K562 (cell line): ENCODE results near the gene NHLH2. TPM values are rescaled to one million over a fixed set of nuclear protein-coding genes. Genes with fewer than 3 reads are reported as not detected.

ENCODE experiments used
- ATAC-seq: fragments of 200-7000 bp; cut with Tn5 transposase; 3 replicates; pipeline ENCODE4 v1.9.1; 2020; ENCODE audit warnings: moderate library complexity
- BruUV-seq: library from RNA; stranded (reverse); fragments of 400-500 nt; replicated peaks from 2 replicates; lab custom pipeline; 2021; lab: Mats Ljungman, UMichigan
- CTCF ChIA-PET: fragments of 300-600 bp; formaldehyde crosslinking; extraction: SDS; loops from one replicate; lab custom pipeline; 2021; ENCODE audit warnings: low intra/inter-chr PET ratio; lab: Yijun Ruan, JAX
- POLR2A ChIA-PET: fragments of 300-600, 350-650 bp; sonication (Branson Sonifier 250); formaldehyde crosslinking; extraction: SDS; loops from one replicate; lab custom pipeline; 2021; ENCODE audit warnings: antibody characterized with exemption, inconsistent platforms; lab: Yijun Ruan, JAX
- DNase-seq, 4 experiments: peaks; one replicate each; pipeline versions ENCODE4 v3.0.0 to v3.0.0-alpha.2; 2011 to 2018; ENCODE audit warnings: low spot score in 3 of 4, mixed read lengths in 3 of 4; ENCODE audit errors: extremely low read depth in 1 of 4
- FAIRE-seq: peaks from 2 replicates; lab custom pipeline; 2011; peaks lifted over from hg19 to GRCh38; lab: Jason Lieb, UNC
- H2AFZ ChIP-seq: 2 replicates; pipeline ENCODE4 v1.6.0; 2011; ENCODE audit warnings: low read depth, low read length, control low read depth, inconsistent platforms
- H3K27ac ChIP-seq: fragments of 200-600 bp; 3 replicates; pipeline ENCODE4 v1.8.0; 2011; ENCODE audit warnings: low read depth, mild to moderate bottlenecking, control low read depth, inconsistent platforms, low read length, moderate library complexity, mixed read lengths; ENCODE audit errors: extremely low read depth
- H3K27me3 ChIP-seq, 2 experiments: fragments of 300-600 bp in 1 of 2; 2 replicates in 1 of 2; 3 replicates in 1 of 2; pipeline versions ENCODE4 v1.6.0 to v1.8.0; 2011; ENCODE audit warnings: inconsistent platforms in 2 of 2, low read length in 2 of 2, mild to moderate bottlenecking in 1 of 2, mixed read lengths in 1 of 2, moderate library complexity in 1 of 2; ENCODE audit not compliant: control insufficient read depth in 2 of 2, insufficient read depth in 2 of 2
- H3K36me3 ChIP-seq: fragments of 300-600 bp; 3 replicates; pipeline ENCODE4 v1.8.0; 2011; ENCODE audit warnings: mild to moderate bottlenecking, low read length, inconsistent platforms; ENCODE audit not compliant: control insufficient read depth, insufficient read depth
- H3K4me1 ChIP-seq, 2 experiments: fragments of 200-600 bp in 1 of 2; replicated peaks in 1 of 2; 2 replicates in 1 of 2; 3 replicates in 1 of 2; pipeline versions ENCODE4 v1.5.1 to v1.8.0; 2011; ENCODE audit warnings: inconsistent platforms in 2 of 2, low read length in 2 of 2, mild to moderate bottlenecking in 1 of 2, mixed read lengths in 1 of 2, moderate library complexity in 1 of 2; ENCODE audit not compliant: control insufficient read depth in 2 of 2, insufficient read depth in 2 of 2
- H3K4me2 ChIP-seq: 2 replicates; pipeline ENCODE4 v1.6.1; 2011; ENCODE audit warnings: low read length, control low read depth, inconsistent platforms, mixed read lengths; ENCODE audit not compliant: insufficient read depth
- H3K4me3 ChIP-seq: fragments of 200-600 bp; sonication (generic), shearing (Covaris generic); 2 replicates; pipeline ENCODE4 v1.5.1; 2016; ENCODE audit warnings: control low read depth, inconsistent platforms
- H3K79me2 ChIP-seq: fragments of 200-600 bp; 3 replicates; pipeline ENCODE4 v1.8.0; 2011; ENCODE audit warnings: low read length, inconsistent platforms; ENCODE audit not compliant: control insufficient read depth, insufficient read depth
- H3K9ac ChIP-seq, 2 experiments: 2 replicates each; pipeline versions ENCODE4 v1.6.0 to v1.6.1; 2011; ENCODE audit warnings: low read depth in 2 of 2, low read length in 2 of 2, control low read depth in 1 of 2, inconsistent platforms in 1 of 2, mild to moderate bottlenecking in 1 of 2, mixed read lengths in 1 of 2; ENCODE audit not compliant: insufficient read depth in 1 of 2
- H3K9me1 ChIP-seq: one replicate; pipeline ENCODE4 v1.6.0; 2011; ENCODE audit warnings: inconsistent platforms, mild to moderate bottlenecking, low read length, moderate library complexity; ENCODE audit not compliant: control insufficient read depth, insufficient read depth
- H3K9me3 ChIP-seq: replicated peaks from 2 replicates; pipeline ENCODE4 v1.5.1; 2011; ENCODE audit warnings: low read depth, low read length, inconsistent platforms; ENCODE audit not compliant: control insufficient read depth, insufficient read depth
- H4K20me1 ChIP-seq: replicated peaks from 2 replicates; pipeline ENCODE4 v1.6.1; 2011; ENCODE audit warnings: low read length, inconsistent platforms, mixed read lengths; ENCODE audit not compliant: control insufficient read depth, insufficient read depth
- BMI1 ChIP-seq: fragments of 150-350 bp; IDR thresholded peaks from 2 replicates; pipeline ENCODE4 v1.6.1; 2014; ENCODE audit warnings: low read length
- HDAC6 ChIP-seq: IDR thresholded peaks from 2 replicates; pipeline ENCODE4 v1.6.1; 2012; ENCODE audit warnings: low read depth, mild to moderate bottlenecking, control low read depth, inconsistent platforms, low read length, moderate library complexity
- KLF10 ChIP-seq: fragments of 250-450 bp; sonication (Bioruptor Pico); IDR thresholded peaks from 2 replicates; pipeline ENCODE4 v1.6.1; 2021; ENCODE audit warnings: matching md5 sums
- MCM3 ChIP-seq: fragments of 450-650 bp; IDR thresholded peaks from 2 replicates; pipeline ENCODE4 v1.6.1; 2016
- NFXL1 ChIP-seq: fragments of 450-650 bp; formaldehyde crosslinking; IDR thresholded peaks from 2 replicates; pipeline ENCODE4 v1.4.0; 2021; ENCODE audit warnings: mild to moderate bottlenecking
- SMARCA5 ChIP-seq: fragments of 450-650 bp; IDR thresholded peaks from 2 replicates; pipeline ENCODE4 v1.6.1; 2016
- SRF ChIP-seq, 2 experiments: fragments of 250-450, 450-650 bp in 1 of 2; sonication (Bioruptor Pico) in 1 of 2; sonication (generic) in 1 of 2; formaldehyde crosslinking; IDR thresholded peaks; 2 replicates each; pipeline versions ENCODE4 v1.5.0 to v1.5.1; 2020 to 2022; ENCODE audit warnings: mild to moderate bottlenecking in 1 of 2, missing genetic modification reagents in 1 of 2
- SUPT5H ChIP-seq: fragments of 450-650 bp; IDR thresholded peaks from 2 replicates; pipeline ENCODE4 v1.6.1; 2016
- TGIF2 ChIP-seq: sonication (generic); formaldehyde crosslinking; IDR thresholded peaks from 2 replicates; pipeline ENCODE4 v1.8.1; 2022; ENCODE audit warnings: mild to moderate bottlenecking, missing genetic modification reagents, moderate library complexity
- ZNF217 ChIP-seq: sonication (generic); formaldehyde crosslinking; IDR thresholded peaks from 2 replicates; pipeline ENCODE4 v1.8.0; 2022; ENCODE audit warnings: mild to moderate bottlenecking, missing genetic modification reagents
- ZNF584 ChIP-seq: fragments of 200-800 bp; sonication (Bioruptor generic); IDR thresholded peaks from 2 replicates; pipeline ENCODE4 v1.6.1; 2016; ENCODE audit warnings: low read depth, mild to moderate bottlenecking, missing genetic modification characterization, missing compliant biosample characterization
- ZNF77 ChIP-seq: fragments of 250-450 bp; sonication (Bioruptor Pico); IDR thresholded peaks from 2 replicates; pipeline ENCODE4 v1.5.0; 2020
- ZNF778 ChIP-seq: fragments of 450-650 bp; formaldehyde crosslinking; IDR thresholded peaks from 2 replicates; pipeline ENCODE4 v1.4.0; 2020; ENCODE audit warnings: mild to moderate bottlenecking, moderate library complexity
- WGBS: fragments of 100-300 bp; shearing (Covaris generic); methylation state at CpG from one replicate; pipeline ENCODE4 v1.1.6; 2016; ENCODE audit warnings: low coverage, mixed read lengths; ENCODE audit not compliant: insufficient coverage; ENCODE audit errors: missing lambda C conversion rate; 5-methylcytosine and 5-hydroxymethylcytosine counted together
- in situ Hi-C: fragments of 300-500 bp; cut with MboI; formaldehyde crosslinking; loops from 4 replicates; pipeline ENCODE4 v1.15.0; 2018; ENCODE audit warnings: inconsistent platforms, mixed read lengths
- intact Hi-C: fragments of 100-400 bp; cut with micrococcal nuclease; formaldehyde crosslinking; loops from 2 replicates; pipeline ENCODE4 v1.14.2; 2022
- polyA plus RNA-seq, 8 experiments: library from polyadenylated mRNA; depleted of rRNA in 4 of 8; stranded (reverse) in 5 of 8; unstranded in 3 of 8; fragments of >200 nt; fragmentation: Nextera tagmentation in 2 of 8; fragmentation: Illumina TruSeq in 1 of 8; extraction: Ambion mirVana in 2 of 8; extraction: Trizol in 1 of 8; gene quantifications; 2 replicates each; pipeline versions ENCODE4 v1.2.1 to v1.2.3, GENCODE V29; 2011 to 2014; ENCODE audit warnings: inconsistent platforms in 1 of 8, missing spikeins in 1 of 8
- total RNA-seq, 7 experiments: library from RNA; depleted of rRNA in 6 of 7; stranded (reverse); fragments of >200 nt in 6 of 7; fragmentation: Illumina TruSeq in 2 of 7; extraction: Trizol in 2 of 7; gene quantifications; 2 replicates each; pipeline versions ENCODE4 v1.2.1 to v1.2.3, GENCODE V29; 2011 to 2021; ENCODE audit warnings: low replicate concordance in 1 of 7
- TF ChIP-seq, protein P1 (sequence below): fragments of 250-450 bp; sonication (Bioruptor Pico); IDR thresholded peaks from 2 replicates; pipeline ENCODE4 v1.5.0; 2021
- TF ChIP-seq, protein P2 (sequence below): fragments of 450-650 bp; IDR thresholded peaks from 2 replicates; pipeline ENCODE4 v1.6.1; 2016; ENCODE audit warnings: missing biosample characterization, missing genetic modification characterization

Gene NHLH2
- total and polyA plus RNA-seq, 9 of the 15 experiments (the other 6 are each of a cell fraction or from before 2014, with no cell fraction given), result not detected

DNA sequence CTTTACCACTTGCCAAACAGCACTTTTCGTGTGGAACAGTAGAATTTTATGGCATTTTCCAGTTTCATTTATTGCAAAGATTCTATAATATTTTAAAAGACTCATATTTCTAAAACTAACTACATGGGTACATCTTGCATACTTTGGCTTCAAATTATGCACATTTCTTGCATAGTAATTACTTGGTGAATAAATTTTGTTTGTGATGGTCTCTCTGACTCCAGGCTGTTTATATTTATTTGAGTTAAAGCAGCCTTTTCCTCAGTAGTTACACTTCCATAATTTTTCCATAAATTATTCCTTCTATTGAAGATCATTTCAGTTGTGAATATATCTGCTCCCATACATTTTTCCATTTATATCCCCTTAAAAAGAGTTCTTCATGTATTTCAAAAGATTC lies 6.9 kb upstream of the NHLH2 start (continued):
- TF ChIP-seq SMARCA5, result no peak
- no peak for TF ChIP-seq ZNF77 (CRISPR knock-in tag)
- TF ChIP-seq KLF10 (CRISPR knock-in tag), result no peak
- no peak for TF ChIP-seq BMI1

- H3K79me2 ChIP-seq, result no peaks in the 10 kb centered on the region
- no TSS peak for BruUV-seq
- no peaks in the 10 kb centered on the region for H3K9me3 ChIP-seq
- H3K4me2 ChIP-seq, result no peak overlapping the region
- no peak overlapping the region for H3K27ac ChIP-seq
- H3K4me3 ChIP-seq, result no peak overlapping the region
- ATAC-seq (no peak), FAIRE-seq (no peak), DNase-seq (no peak)
- in situ Hi-C loops (no loop called here), intact Hi-C loops (no loop called here)
- no peaks in the 10 kb centered on the region for H3K36me3 ChIP-seq
- TF ChIP-seq ZNF584 (CRISPR knock-in tag) (no peak), SUPT5H (no peak), MCM3 (no peak), SRF (CRISPR knock-in tag; IDR thresholded peaks at IDR 0.05) (no peak), HDAC6 (no peak), ZNF778 (CRISPR knock-in tag) (no peak), NFXL1 (CRISPR knock-in tag) (no peak), ZNF217 (CRISPR knock-in tag) (no peak), TGIF2 (CRISPR knock-in tag) (no peak)
- TF ChIP-seq, protein P1, sequence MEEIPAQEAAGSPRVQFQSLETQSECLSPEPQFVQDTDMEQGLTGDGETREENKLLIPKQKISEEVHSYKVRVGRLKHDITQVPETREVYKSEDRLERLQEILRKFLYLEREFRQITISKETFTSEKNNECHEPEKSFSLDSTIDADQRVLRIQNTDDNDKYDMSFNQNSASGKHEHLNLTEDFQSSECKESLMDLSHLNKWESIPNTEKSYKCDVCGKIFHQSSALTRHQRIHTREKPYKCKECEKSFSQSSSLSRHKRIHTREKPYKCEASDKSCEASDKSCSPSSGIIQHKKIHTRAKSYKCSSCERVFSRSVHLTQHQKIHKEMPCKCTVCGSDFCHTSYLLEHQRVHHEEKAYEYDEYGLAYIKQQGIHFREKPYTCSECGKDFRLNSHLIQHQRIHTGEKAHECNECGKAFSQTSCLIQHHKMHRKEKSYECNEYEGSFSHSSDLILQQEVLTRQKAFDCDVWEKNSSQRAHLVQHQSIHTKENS (CRISPR knock-in tag), result no peak
- TF ChIP-seq, protein P2, sequence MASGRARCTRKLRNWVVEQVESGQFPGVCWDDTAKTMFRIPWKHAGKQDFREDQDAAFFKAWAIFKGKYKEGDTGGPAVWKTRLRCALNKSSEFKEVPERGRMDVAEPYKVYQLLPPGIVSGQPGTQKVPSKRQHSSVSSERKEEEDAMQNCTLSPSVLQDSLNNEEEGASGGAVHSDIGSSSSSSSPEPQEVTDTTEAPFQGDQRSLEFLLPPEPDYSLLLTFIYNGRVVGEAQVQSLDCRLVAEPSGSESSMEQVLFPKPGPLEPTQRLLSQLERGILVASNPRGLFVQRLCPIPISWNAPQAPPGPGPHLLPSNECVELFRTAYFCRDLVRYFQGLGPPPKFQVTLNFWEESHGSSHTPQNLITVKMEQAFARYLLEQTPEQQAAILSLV (tag), result no peak
- CTCF ChIA-PET, result no interaction called here
- no peaks in the 10 kb centered on the region for H4K20me1 ChIP-seq
- no peak overlapping the region for H2AFZ ChIP-seq
- 4% methylated on average over 1 of the region's 1 CpG for WGBS
- peaks cover 12 to 23% of the 10 kb centered on the region in 2 experiments; a peak in 4 of 5 replicates for H3K27me3 ChIP-seq
- H3K9me1 ChIP-seq, result no peaks in the 10 kb centered on the region
- POLR2A ChIA-PET, result no interaction called here
- H3K9ac ChIP-seq, result no peak overlapping the region
- peaks cover 0 to 17% of the 10 kb centered on the region in 2 experiments; a peak in 1 of 5 replicates for H3K4me1 ChIP-seq
These were observed 2.0 kb upstream of the NHLH2 start for GRCh38 chr1:115842948-115843347.
